ENCODE results near the gene GXYLT1.
"Not testable (repeated sequence)": the region's sequence is repeated elsewhere in the genome, so short reads cannot be mapped to it uniquely, and the experiment has no call there.

GXYLT1 gene

DNA sequence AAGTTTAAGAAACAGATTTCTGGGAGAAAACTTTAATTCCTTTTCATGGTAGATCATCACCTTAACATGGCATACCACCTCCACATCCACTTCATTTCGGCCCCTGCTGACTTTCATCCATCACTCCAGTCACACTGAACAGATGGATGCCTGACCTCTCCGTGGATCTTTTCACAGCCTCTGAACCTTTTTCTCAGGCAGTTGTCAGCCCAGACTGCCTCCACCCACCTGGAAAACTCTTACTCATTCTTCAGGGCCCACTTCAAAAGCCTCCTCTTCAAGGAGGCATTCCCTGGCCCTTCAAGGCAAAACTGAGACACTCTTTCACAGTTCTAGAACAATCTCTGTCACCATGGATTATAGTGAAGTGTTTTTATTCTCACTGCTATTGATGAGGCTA is 52.9 kb downstream of the GXYLT1 start:
- no peak for DNase-seq

DNA sequence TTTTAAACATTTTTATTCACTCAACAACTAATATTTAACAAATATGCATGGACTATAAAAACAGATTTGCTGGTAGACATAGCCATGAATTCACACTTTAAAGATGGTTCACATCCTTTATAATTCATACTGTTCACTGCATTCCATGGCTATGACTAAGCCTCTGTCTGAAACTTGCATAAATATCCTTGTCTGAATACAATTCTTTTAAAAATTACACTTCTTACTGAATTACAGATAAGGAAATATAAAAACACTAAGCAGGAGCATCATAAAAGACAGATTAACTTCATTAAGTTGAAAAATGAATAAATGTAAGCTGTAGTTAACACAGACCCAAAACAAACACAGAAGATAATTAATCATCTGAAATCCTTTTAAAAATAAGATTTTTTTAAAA is 53.8 kb downstream of the GXYLT1 start:
- DNase-seq: no peak

DNA sequence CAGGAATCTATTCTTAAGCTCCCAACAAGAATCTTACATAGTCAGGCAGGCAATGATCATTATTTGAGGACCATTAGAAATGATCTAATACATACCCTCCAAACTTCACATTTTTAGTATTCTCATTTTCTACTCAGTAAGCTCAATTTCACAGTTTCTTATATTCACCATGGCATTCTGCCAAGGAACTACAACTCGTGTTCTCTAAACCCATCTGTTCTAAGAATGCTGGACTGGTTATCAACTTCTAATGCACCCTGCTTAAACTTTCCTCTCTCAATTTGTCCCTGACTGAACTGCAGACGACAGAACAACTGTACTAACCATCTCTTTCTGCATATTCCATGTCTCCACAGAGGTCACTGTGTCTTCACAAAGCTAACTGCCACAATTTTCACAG is 58.6 kb downstream of the GXYLT1 start:
- no peak for DNase-seq

DNA sequence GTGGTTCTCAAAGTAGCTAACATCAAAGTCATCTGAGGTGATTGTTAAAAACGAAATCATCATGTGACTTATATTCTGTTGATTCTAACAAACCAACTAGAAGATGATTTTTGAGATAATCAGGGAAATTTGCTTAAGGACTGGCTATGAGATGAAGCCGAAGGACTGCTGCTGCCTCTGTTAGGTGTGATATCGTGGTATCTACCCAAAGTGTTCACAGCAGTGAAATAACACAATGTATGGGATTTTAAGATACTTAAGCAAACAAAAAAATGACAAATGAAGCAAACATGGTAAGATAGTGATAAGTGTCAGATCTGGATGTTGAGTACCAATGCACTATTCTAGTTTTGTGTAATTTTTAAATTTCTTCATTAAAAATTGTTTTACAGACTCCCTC is 59.1 kb downstream of the GXYLT1 start:
- no peak for DNase-seq

GRCh38 chr12:42084522-42084921 is 60.2 kb downstream of the GXYLT1 start:
- no peak for DNase-seq

GRCh38 chr12:42076976-42077375 is 67.7 kb downstream of the GXYLT1 start:
- DNase-seq: no peak

- no peak for DNase-seq
Measured at GRCh38 chr12:42070036-42070435, 74.6 kb downstream of the GXYLT1 start.

GRCh38 chr12:42059127-42059526 is 85.5 kb downstream of the GXYLT1 start:
- DNase-seq: no peak

- DNase-seq: no peak
Measured at GRCh38 chr12:42056130-42056529, 88.5 kb downstream of the GXYLT1 start.

GRCh38 chr12:42053456-42053855 is 91.2 kb downstream of the GXYLT1 start:
- no peak for DNase-seq

GRCh38 chr12:42048980-42049379 is 95.7 kb downstream of the GXYLT1 start:
- DNase-seq: not testable (repeated sequence)

DNA sequence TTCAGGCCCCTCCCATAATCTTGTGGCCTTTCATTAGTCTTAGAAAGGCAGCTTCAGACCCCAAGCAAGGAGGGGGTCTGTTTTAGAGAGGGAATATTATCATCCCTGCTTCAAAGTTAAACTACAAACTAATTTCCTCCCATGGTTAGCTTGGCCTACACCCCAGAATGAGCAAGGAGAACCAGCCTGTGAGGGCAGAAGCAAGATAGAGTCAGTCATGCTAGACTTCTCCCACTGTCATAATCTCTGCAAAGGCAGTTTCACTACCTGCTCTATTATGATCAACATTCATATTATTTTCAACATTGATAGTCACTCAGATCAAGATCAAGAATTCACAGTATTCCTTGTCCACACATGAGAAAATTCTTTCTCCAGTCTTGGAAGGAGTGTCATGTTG is 105.1 kb downstream of the GXYLT1 start:
- no peak for DNase-seq

GRCh38 chr12:42039176-42039575 is 105.5 kb downstream of the GXYLT1 start:
- no peak for DNase-seq

- no peak for DNase-seq
Measured at GRCh38 chr12:42031847-42032564, 112.7 kb downstream of the GXYLT1 start.
